GM12878 (cell line): ENCODE results near the gene DCC. TPM values are rescaled to one million over a fixed set of nuclear protein-coding genes. Genes with fewer than 3 reads are reported as not detected.

ENCODE experiments used
- ATAC-seq: fragments of 200-7000 bp; cut with Tn5 transposase; 3 replicates; pipeline ENCODE4 v1.9.1; 2020; ENCODE audit warnings: mild to moderate bottlenecking, moderate library complexity
- BruUV-seq: library from RNA; stranded (reverse); fragments of 400-500 nt; replicated peaks from 2 replicates; lab custom pipeline; 2021; lab: Mats Ljungman, UMichigan
- CTCF ChIA-PET: fragments of 300-600 bp; sonication (Branson Sonifier 250); formaldehyde crosslinking; extraction: SDS; loops from one replicate; lab custom pipeline; 2021; ENCODE audit warnings: inconsistent platforms; lab: Yijun Ruan, JAX
- POLR2A ChIA-PET: fragments of 350-600 bp; formaldehyde crosslinking; extraction: SDS; loops from one replicate; lab custom pipeline; 2021; ENCODE audit warnings: inconsistent platforms; lab: Charles Lee
- RAD21 ChIA-PET: fragments of 300-600 bp; sonication (Branson Sonifier 250); formaldehyde crosslinking; loops from one replicate; lab custom pipeline; 2023; ENCODE audit warnings: antibody characterized with exemption; ENCODE audit not compliant: unreplicated experiment; lab: Charles Lee
- SMC1A ChIA-PET: fragments of 300-600 bp; sonication (Branson Sonifier 250); formaldehyde crosslinking; loops from one replicate; lab custom pipeline; 2023; ENCODE audit not compliant: unreplicated experiment, uncharacterized antibody; lab: Charles Lee
- DNase-seq: peaks from one replicate; pipeline ENCODE4 v3.0.0-alpha.2; 2011; ENCODE audit warnings: low read depth, low spot score
- FAIRE-seq: peaks from 3 replicates; lab custom pipeline; 2011; peaks lifted over from hg19 to GRCh38; lab: Jason Lieb, UNC
- H2AFZ ChIP-seq: 2 replicates; pipeline ENCODE4 v1.6.0; 2011; ENCODE audit warnings: low read depth, low read length, control low read depth; ENCODE audit not compliant: control insufficient read depth
- H3K27ac ChIP-seq: 2 replicates; pipeline ENCODE4 v1.5.1; 2011; ENCODE audit warnings: control low read depth; ENCODE audit not compliant: control insufficient read depth, insufficient read depth
- H3K27me3 ChIP-seq, 2 experiments: replicated peaks in 1 of 2; 2 replicates each; pipeline versions ENCODE4 v1.6.0 to v1.6.1; 2011; ENCODE audit warnings: low read length in 1 of 2; ENCODE audit not compliant: control insufficient read depth in 2 of 2, insufficient read depth in 2 of 2
- H3K36me3 ChIP-seq, 2 experiments: 2 replicates each; pipeline ENCODE4 v1.5.1; 2011; ENCODE audit warnings: low read length in 1 of 2; ENCODE audit not compliant: control insufficient read depth in 2 of 2, insufficient read depth in 2 of 2
- H3K4me1 ChIP-seq: 2 replicates; pipeline ENCODE4 v1.6.1; 2011; ENCODE audit warnings: mild to moderate bottlenecking, low read length, moderate library complexity, mixed read lengths; ENCODE audit not compliant: control insufficient read depth, insufficient read depth
- H3K4me2 ChIP-seq: 2 replicates; pipeline ENCODE4 v1.6.0; 2011; ENCODE audit warnings: control low read depth; ENCODE audit not compliant: control insufficient read depth, insufficient read depth
- H3K4me3 ChIP-seq: fragments of 200-600 bp; sonication (generic); 2 replicates; pipeline ENCODE4 v1.5.1; 2016
- H3K79me2 ChIP-seq: 2 replicates; pipeline ENCODE4 v1.6.0; 2011; ENCODE audit warnings: low read length; ENCODE audit not compliant: control insufficient read depth, insufficient read depth
- H3K9ac ChIP-seq: 2 replicates; pipeline ENCODE4 v1.8.0; 2011; ENCODE audit warnings: low read length, control low read depth, mixed read lengths; ENCODE audit not compliant: control insufficient read depth, insufficient read depth
- H3K9me3 ChIP-seq: replicated peaks from 3 replicates; pipeline ENCODE4 v1.5.1; 2011; ENCODE audit warnings: mild to moderate bottlenecking, low read length; ENCODE audit not compliant: control insufficient read depth, insufficient read depth
- H4K20me1 ChIP-seq: 2 replicates; pipeline ENCODE4 v1.6.0; 2011; ENCODE audit not compliant: control insufficient read depth, insufficient read depth
- BMI1 ChIP-seq: fragments of 450-650 bp; IDR thresholded peaks from 2 replicates; pipeline ENCODE4 v1.6.1; 2016; ENCODE audit warnings: mild to moderate bottlenecking, moderate library complexity, borderline replicate concordance
- DPF2 ChIP-seq: fragments of 450-650 bp; IDR thresholded peaks from 2 replicates; pipeline ENCODE4 v1.6.1; 2017; ENCODE audit warnings: mild to moderate bottlenecking
- FOXK2 ChIP-seq: fragments of 450-650 bp; IDR thresholded peaks from 2 replicates; pipeline ENCODE4 v1.6.1; 2017; ENCODE audit warnings: mild to moderate bottlenecking, moderate library complexity
- IKZF1 ChIP-seq: fragments of 450-650 bp; conservative IDR thresholded peaks from 2 replicates; pipeline ENCODE4 v1.6.1; 2017; ENCODE audit warnings: antibody characterized with exemption, mild to moderate bottlenecking
- JUND ChIP-seq: IDR thresholded peaks from 2 replicates; pipeline ENCODE4 v1.6.1; 2012; ENCODE audit warnings: low read depth, mild to moderate bottlenecking, low read length, improper control_type of control experiment, moderate library complexity
- KLF5 ChIP-seq: fragments of 450-650 bp; IDR thresholded peaks from 2 replicates; pipeline ENCODE4 v1.6.1; 2014; ENCODE audit warnings: mild to moderate bottlenecking; ENCODE audit not compliant: partially characterized antibody
- NRF1 ChIP-seq: conservative IDR thresholded peaks from 2 replicates; pipeline ENCODE4 v1.6.1; 2011; ENCODE audit warnings: mild to moderate bottlenecking, low read depth, low read length, improper control_type of control experiment
- PML ChIP-seq: IDR thresholded peaks from 2 replicates; pipeline ENCODE4 v1.6.1; 2012; ENCODE audit warnings: low read length, inconsistent platforms
- POLR2AphosphoS2 ChIP-seq: IDR thresholded peaks from 2 replicates; pipeline ENCODE4 v1.6.1; 2011; ENCODE audit warnings: low read depth, mild to moderate bottlenecking, low read length, improper control_type of control experiment, moderate library complexity
- SMC3 ChIP-seq: IDR thresholded peaks from 2 replicates; pipeline ENCODE4 v1.6.1; 2011; ENCODE audit warnings: low read length, improper control_type of control experiment, borderline replicate concordance
- TARDBP ChIP-seq: IDR thresholded peaks from 2 replicates; pipeline ENCODE4 v1.6.1; 2016; ENCODE audit warnings: borderline replicate concordance
- YBX1 ChIP-seq: fragments of 450-650 bp; IDR thresholded peaks from 2 replicates; pipeline ENCODE4 v1.6.1; 2016; ENCODE audit warnings: antibody characterized with exemption
- whole genome bisulfite sequencing: methylation state at CpG from one replicate; pipeline ENCODE4 v1.1.6; 2016; ENCODE audit warnings: low lambda C conversion rate; ENCODE audit not compliant: insufficient replicate concordance, insufficient coverage; ENCODE audit errors: missing lambda C conversion rate; 5-methylcytosine and 5-hydroxymethylcytosine counted together
- in situ Hi-C: fragments of 300-500 bp; cut with MboI; formaldehyde crosslinking; loops from 9 replicates; pipeline ENCODE4 v1.14.3; 2018; ENCODE audit warnings: mixed read lengths
- intact Hi-C: fragments of 100-400 bp; cut with micrococcal nuclease; formaldehyde crosslinking; loops from one replicate; pipeline ENCODE4 v1.14.2; 2022; ENCODE audit not compliant: unreplicated experiment
- polyA plus RNA-seq, 11 experiments: library from polyadenylated mRNA; depleted of rRNA in 4 of 11; unstranded in 6 of 11; stranded (reverse) in 5 of 11; fragments of >200 nt; fragmentation: Nextera tagmentation in 4 of 11; fragmentation: Illumina TruSeq in 1 of 11; extraction: Ambion mirVana in 4 of 11; extraction: Trizol in 1 of 11; gene quantifications; 1 replicate in 1 of 11; 2 replicates in 10 of 11; pipeline versions ENCODE4 v1.2.1 to v1.2.3, GENCODE V29; 2011 to 2016; ENCODE audit warnings: inconsistent platforms in 2 of 11, missing spikeins in 2 of 11, low read depth in 1 of 11
- total RNA-seq, 4 experiments: library from RNA; depleted of rRNA in 3 of 4; stranded (reverse); fragments of >200 nt in 3 of 4; fragmentation: Illumina TruSeq in 1 of 4; extraction: Trizol in 1 of 4; gene quantifications; 2 replicates each; pipeline versions ENCODE4 v1.2.1 to v1.2.3, GENCODE V29; 2013 to 2021
- TF ChIP-seq, protein P1 (sequence below): fragments of 450-650 bp; IDR thresholded peaks from 2 replicates; pipeline ENCODE4 v1.6.1; 2017; ENCODE audit warnings: mild to moderate bottlenecking
- TF ChIP-seq, protein P2 (sequence below): IDR thresholded peaks from 2 replicates; pipeline ENCODE4 v1.6.1; 2012; ENCODE audit warnings: low read depth, low read length, improper control_type of control experiment
- TF ChIP-seq, protein P3 (sequence below): fragments of 450-650 bp; IDR thresholded peaks from 2 replicates; pipeline ENCODE4 v1.6.1; 2016; ENCODE audit warnings: mild to moderate bottlenecking, moderate library complexity, borderline replicate concordance
- TF ChIP-seq, protein P4 (sequence below): fragments of 150-350 bp; IDR thresholded peaks from 2 replicates; pipeline ENCODE4 v1.6.1; 2016; ENCODE audit warnings: low read depth, low read length

Gene DCC
- total and polyA plus RNA-seq, 10 of the 15 experiments (the other 5 are each of a cell fraction or from before 2014, with no cell fraction given) = 0.01 TPM; not detected in 9

DNA sequence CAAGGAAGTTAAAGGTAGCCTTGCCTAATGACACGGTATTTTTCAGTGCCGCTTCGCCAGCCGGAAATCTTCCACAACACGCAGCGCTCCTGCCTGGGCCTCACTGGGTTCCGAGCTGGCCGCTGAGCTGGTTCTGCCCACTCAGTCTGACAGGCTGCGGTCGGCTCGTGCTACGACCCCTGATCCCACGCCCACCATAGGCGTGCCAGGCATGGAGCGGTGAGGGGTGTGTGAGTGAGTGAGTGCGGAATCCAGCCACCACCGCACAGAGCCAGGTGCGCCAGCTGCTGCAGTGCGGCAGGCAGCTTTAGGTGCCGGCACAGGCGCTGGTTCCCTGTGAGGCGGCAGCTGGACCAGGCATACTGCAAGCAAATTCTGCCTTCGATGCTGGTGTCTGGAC is 407.9 kb downstream of the DCC start:
- no peaks in the 10 kb centered on the region for H4K20me1 ChIP-seq
- SMC1A ChIA-PET = no interaction called here
- H3K79me2 ChIP-seq = no peaks in the 10 kb centered on the region
- no TSS peak for BruUV-seq
- H3K4me2 ChIP-seq = no peak overlapping the region
- 74% methylated on average over 23 of the region's 23 CpGs for WGBS
- H3K27ac ChIP-seq = no peak overlapping the region
- ATAC-seq (no peak), FAIRE-seq (no peak), DNase-seq (no peak)
- H3K27me3 ChIP-seq = no peaks in the 10 kb centered on the region
- CTCF ChIA-PET = no interaction called here
- TF ChIP-seq YBX1 (no peak), DPF2 (no peak), JUND (no peak), FOXK2 (no peak), PML (no peak), SMC3 (no peak), NRF1 (no peak), POLR2AphosphoS2 (no peak), TARDBP (no peak), BMI1 (no peak), IKZF1 (no peak), KLF5 (no peak)
- TF ChIP-seq, protein P1, sequence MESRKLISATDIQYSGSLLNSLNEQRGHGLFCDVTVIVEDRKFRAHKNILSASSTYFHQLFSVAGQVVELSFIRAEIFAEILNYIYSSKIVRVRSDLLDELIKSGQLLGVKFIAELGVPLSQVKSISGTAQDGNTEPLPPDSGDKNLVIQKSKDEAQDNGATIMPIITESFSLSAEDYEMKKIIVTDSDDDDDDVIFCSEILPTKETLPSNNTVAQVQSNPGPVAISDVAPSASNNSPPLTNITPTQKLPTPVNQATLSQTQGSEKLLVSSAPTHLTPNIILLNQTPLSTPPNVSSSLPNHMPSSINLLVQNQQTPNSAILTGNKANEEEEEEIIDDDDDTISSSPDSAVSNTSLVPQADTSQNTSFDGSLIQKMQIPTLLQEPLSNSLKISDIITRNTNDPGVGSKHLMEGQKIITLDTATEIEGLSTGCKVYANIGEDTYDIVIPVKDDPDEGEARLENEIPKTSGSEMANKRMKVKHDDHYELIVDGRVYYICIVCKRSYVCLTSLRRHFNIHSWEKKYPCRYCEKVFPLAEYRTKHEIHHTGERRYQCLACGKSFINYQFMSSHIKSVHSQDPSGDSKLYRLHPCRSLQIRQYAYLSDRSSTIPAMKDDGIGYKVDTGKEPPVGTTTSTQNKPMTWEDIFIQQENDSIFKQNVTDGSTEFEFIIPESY = no peak
- TF ChIP-seq, protein P2, sequence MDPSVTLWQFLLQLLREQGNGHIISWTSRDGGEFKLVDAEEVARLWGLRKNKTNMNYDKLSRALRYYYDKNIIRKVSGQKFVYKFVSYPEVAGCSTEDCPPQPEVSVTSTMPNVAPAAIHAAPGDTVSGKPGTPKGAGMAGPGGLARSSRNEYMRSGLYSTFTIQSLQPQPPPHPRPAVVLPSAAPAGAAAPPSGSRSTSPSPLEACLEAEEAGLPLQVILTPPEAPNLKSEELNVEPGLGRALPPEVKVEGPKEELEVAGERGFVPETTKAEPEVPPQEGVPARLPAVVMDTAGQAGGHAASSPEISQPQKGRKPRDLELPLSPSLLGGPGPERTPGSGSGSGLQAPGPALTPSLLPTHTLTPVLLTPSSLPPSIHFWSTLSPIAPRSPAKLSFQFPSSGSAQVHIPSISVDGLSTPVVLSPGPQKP = no peak
- TF ChIP-seq, protein P3, sequence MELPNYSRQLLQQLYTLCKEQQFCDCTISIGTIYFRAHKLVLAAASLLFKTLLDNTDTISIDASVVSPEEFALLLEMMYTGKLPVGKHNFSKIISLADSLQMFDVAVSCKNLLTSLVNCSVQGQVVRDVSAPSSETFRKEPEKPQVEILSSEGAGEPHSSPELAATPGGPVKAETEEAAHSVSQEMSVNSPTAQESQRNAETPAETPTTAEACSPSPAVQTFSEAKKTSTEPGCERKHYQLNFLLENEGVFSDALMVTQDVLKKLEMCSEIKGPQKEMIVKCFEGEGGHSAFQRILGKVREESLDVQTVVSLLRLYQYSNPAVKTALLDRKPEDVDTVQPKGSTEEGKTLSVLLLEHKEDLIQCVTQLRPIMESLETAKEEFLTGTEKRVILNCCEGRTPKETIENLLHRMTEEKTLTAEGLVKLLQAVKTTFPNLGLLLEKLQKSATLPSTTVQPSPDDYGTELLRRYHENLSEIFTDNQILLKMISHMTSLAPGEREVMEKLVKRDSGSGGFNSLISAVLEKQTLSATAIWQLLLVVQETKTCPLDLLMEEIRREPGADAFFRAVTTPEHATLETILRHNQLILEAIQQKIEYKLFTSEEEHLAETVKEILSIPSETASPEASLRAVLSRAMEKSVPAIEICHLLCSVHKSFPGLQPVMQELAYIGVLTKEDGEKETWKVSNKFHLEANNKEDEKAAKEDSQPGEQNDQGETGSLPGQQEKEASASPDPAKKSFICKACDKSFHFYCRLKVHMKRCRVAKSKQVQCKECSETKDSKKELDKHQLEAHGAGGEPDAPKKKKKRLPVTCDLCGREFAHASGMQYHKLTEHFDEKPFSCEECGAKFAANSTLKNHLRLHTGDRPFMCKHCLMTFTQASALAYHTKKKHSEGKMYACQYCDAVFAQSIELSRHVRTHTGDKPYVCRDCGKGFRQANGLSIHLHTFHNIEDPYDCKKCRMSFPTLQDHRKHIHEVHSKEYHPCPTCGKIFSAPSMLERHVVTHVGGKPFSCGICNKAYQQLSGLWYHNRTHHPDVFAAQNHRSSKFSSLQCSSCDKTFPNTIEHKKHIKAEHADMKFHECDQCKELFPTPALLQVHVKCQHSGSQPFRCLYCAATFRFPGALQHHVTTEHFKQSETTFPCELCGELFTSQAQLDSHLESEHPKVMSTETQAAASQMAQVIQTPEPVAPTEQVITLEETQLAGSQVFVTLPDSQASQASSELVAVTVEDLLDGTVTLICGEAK = no peak
- TF ChIP-seq, protein P4, sequence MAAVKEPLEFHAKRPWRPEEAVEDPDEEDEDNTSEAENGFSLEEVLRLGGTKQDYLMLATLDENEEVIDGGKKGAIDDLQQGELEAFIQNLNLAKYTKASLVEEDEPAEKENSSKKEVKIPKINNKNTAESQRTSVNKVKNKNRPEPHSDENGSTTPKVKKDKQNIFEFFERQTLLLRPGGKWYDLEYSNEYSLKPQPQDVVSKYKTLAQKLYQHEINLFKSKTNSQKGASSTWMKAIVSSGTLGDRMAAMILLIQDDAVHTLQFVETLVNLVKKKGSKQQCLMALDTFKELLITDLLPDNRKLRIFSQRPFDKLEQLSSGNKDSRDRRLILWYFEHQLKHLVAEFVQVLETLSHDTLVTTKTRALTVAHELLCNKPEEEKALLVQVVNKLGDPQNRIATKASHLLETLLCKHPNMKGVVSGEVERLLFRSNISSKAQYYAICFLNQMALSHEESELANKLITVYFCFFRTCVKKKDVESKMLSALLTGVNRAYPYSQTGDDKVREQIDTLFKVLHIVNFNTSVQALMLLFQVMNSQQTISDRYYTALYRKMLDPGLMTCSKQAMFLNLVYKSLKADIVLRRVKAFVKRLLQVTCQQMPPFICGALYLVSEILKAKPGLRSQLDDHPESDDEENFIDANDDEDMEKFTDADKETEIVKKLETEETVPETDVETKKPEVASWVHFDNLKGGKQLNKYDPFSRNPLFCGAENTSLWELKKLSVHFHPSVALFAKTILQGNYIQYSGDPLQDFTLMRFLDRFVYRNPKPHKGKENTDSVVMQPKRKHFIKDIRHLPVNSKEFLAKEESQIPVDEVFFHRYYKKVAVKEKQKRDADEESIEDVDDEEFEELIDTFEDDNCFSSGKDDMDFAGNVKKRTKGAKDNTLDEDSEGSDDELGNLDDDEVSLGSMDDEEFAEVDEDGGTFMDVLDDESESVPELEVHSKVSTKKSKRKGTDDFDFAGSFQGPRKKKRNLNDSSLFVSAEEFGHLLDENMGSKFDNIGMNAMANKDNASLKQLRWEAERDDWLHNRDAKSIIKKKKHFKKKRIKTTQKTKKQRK = no peak
- in situ Hi-C loops (no loop called here), intact Hi-C loops (no loop called here)
- RAD21 ChIA-PET = no interaction called here
- no peaks in the 10 kb centered on the region for H3K36me3 ChIP-seq
- no peak overlapping the region for H3K4me3 ChIP-seq
- no peaks in the 10 kb centered on the region; the same call in 2 of the 3 replicates for H3K9me3 ChIP-seq
- no peak overlapping the region for H3K9ac ChIP-seq
- no peaks in the 10 kb centered on the region for H3K4me1 ChIP-seq
- H2AFZ ChIP-seq = no peak overlapping the region
- POLR2A ChIA-PET = no interaction called here
